NCI-H510A treated with DMSO at 0.1 percent for 48 hours (cell line): ENCODE data around the gene OSM.

ENCODE experiments used
- DNase-seq: peaks from one replicate; lab custom pipeline; 2025; lab: John Stamatoyannopoulos, UW

The OSM gene

GRCh38 chr22:30285176-30285845 is 18.7 kb upstream of the OSM start:
- no peak for DNase-seq

DNA sequence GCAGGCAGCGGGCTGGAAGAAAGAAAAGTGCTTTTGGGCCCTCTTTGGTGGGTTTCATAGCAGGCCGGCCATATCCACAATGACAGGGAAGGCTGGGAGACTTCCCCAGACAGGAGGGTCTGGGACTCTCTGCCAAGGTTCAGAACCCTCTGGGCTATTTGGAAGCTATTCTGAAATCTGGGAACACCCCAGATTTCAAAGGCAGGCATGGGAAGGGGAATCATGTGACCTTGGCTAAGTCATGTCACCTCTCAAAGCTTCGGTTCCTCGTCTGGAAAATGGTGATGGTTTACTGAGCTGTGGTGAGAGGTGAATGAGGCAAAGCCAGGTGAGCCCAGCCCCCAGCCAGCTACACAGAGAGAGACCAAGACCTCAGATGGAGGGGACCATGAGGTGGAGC is 18.0 kb upstream of the OSM start:
- no peak for DNase-seq

DNA sequence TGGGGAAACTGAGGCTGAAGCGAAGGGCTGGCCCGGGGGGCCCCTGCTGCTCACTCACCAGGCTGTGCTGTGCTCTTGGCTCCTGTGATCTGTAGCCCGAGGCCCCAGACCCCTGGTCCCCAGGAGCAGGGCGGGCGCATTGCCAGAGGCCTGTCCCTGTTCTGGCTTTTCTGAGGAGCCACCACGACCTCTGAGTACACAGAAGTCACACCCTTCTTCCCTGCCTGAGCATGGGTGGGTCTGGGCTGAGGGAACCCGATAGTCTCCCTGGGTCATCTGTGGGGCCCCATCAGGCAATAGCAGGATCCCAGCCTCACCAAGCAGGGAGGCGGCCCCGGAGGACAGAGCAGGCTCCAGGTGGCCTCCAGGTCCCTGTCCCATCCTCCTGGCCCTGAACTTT is 17.5 kb upstream of the OSM start:
- no peak for DNase-seq

GRCh38 chr22:30283342-30283741 is 16.7 kb upstream of the OSM start:
- no peak for DNase-seq

GRCh38 chr22:30282616-30283046 is 16.0 kb upstream of the OSM start:
- DNase-seq, result no peak

GRCh38 chr22:30280505-30280904 is 13.9 kb upstream of the OSM start:
- DNase-seq, result no peak

DNA sequence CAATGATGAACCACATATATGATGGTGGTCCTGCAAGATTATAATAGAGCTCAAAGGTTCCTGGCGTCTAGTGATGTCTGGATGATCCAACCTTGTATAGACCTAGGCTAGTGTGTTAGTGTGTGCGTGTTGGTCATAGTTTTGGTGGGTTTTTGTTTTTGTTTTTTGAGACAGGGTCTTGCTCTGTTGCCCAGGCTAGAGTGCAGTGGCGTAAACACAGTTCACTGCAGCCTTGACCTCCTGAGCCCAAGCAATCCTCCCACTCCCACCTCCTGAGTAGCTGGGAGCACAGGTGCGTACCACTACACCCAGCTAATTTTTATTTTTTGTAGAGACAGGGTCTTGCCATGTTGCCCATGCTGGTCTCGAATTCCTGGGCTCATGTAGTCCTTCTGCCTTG is 13.3 kb upstream of the OSM start:
- DNase-seq, result no peak

- no peak for DNase-seq
Measured at GRCh38 chr22:30279046-30279788, 12.6 kb upstream of the OSM start.

- DNase-seq, result no peak
Measured at GRCh38 chr22:30277547-30278344, 11.1 kb upstream of the OSM start.

DNA sequence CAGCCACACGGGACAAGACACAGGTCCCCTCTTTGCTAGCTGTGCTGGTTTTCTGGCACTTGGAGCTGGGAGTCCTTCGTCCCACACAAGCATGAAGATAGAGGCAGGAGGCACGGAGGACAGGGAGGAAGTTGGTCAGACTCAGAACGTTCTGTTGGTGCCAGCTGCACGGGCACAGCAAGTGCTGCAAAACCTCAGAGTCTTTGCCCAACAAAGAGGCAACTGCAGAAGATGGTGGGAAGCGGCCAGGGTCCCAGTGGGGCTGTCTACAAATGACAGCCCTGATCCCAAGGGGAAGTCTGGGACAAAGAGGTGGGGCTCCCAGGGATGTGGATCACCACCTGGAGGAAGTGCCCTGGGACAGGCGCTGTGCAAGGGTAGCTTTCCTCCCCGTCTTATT is 9.4 kb upstream of the OSM start:
- DNase-seq, result no peak

DNA sequence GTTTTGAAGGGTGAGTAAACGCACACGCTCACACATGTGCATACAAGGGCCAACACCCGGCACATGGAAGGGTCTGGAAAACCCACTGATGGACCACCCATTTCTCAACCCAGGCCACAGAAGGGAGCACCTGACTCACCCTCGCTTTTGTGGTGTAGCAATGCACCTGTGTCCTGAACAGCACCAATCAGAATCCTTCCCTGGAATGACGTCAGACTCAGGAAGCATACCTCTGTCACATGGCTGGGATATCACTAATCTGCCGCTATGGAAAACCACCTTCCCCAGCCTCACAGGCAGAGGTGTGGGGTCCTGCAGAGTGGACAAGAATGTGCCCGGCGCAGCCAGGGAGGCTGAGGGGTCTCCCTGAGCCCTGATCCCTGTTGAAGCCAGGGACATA is 9.0 kb upstream of the OSM start:
- DNase-seq, result no peak

DNA sequence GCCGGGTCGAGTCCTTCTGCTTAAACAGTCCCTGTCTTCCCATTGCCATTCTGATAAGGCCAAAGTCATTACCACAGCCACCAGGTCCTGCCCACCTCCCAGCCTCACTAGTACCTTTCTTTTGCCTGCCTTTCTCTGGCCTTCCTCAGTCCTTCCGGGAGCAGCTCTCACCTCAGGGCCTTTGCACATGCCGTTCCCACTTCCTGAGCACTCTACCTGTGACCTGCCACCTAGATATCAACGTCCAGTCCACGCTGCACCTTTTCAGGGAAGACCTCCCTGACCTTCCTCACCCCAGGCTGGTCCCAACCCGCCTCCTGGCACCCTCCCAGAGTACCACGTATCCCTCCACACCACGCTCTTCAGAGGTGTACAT is 7.8 kb upstream of the OSM start:
- DNase-seq, result no peak

- DNase-seq, result no peak
Measured at GRCh38 chr22:30273711-30274436, 7.2 kb upstream of the OSM start.

- DNase-seq, result no peak
Measured at GRCh38 chr22:30272781-30273601, 6.3 kb upstream of the OSM start.

DNA sequence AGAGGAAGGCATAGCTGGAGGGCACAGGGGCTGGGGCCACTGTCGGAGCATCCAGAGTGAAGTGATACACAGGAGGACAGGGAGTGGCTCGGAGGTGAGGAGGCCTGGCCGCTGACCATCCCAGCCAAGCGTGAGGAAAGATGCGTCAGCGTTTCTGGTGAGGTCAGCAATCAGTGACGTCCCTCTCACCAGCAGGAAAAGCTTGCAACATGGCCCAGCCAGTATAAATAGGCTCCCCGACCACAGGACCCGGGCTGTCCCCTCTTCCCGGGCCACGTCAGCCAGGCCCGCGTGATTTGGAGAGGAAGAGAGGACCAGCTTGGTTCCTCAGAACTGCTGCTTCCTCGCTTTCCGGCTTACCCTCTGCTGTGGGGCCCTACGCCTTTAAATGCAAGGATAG is 4.2 kb upstream of the OSM start:
- no peak for DNase-seq

DNA sequence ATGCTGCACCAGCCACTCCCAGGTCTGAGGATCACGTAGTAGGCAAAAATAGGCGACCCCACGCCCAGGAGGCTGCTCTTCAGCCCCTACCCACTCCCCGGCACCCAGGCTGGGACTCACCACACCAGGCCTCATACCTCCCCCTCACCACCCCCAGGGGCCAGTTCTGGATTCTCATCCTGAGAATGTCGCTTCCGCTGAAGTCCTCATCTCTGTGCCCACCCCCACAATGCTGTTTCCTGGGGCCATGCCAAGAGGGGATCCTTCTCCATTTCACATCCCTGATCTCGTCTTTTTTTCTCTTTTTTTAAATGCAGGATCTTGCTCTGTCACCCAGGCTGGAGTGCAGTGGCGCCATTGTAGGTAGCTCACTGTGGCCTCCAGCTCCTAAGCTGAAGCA is 1.7 kb upstream of the OSM start:
- no peak for DNase-seq

GRCh38 chr22:30267382-30268302 is 991 bp upstream of the OSM start:
- no peak for DNase-seq

- DNase-seq, result no peak
Measured at GRCh38 chr22:30265823-30266444, 717 bp downstream of the OSM start.

- DNase-seq, result no peak
Measured at GRCh38 chr22:30265131-30265720, 1.4 kb downstream of the OSM start.

GRCh38 chr22:30263883-30264282 is 2.8 kb downstream of the OSM start:
- DNase-seq, result no peak
